Muscle layer of duodenum (tissue), 2 donors: Measurements from ENCODE around the gene ALDOA.

Source experiments
- H3K27ac ChIP-seq: one replicate; pipeline ENCODE4 v1.7.0; 2013; ENCODE audit warnings: mild to moderate bottlenecking, low read length
- H3K27me3 ChIP-seq: one replicate; pipeline ENCODE4 v1.7.0; 2013; ENCODE audit warnings: low read depth, mild to moderate bottlenecking, control low read depth, low read length
- H3K36me3 ChIP-seq, 2 donors: one replicate each; pipeline ENCODE4 v1.7.0; 2013; ENCODE audit warnings: low read length in 2 of 2, control low read depth in 1 of 2, mild to moderate bottlenecking in 1 of 2; ENCODE audit not compliant: insufficient read depth in 2 of 2, control insufficient read depth in 1 of 2
- H3K4me1 ChIP-seq, 2 donors: one replicate each; pipeline ENCODE4 v1.7.0; 2013; ENCODE audit warnings: low read length in 2 of 2, mild to moderate bottlenecking in 2 of 2, control low read depth in 1 of 2, moderate library complexity in 1 of 2; ENCODE audit not compliant: insufficient read depth in 2 of 2, control insufficient read depth in 1 of 2
- H3K4me3 ChIP-seq, 2 donors: one replicate each; pipeline ENCODE4 v1.7.0; 2013; ENCODE audit warnings: low read length in 2 of 2, low read depth in 1 of 2, mild to moderate bottlenecking in 1 of 2
- H3K9me3 ChIP-seq, 2 donors: one replicate each; pipeline ENCODE4 v1.7.0; 2013; ENCODE audit warnings: low read length in 2 of 2, control low read depth in 1 of 2, mild to moderate bottlenecking in 1 of 2; ENCODE audit not compliant: control insufficient read depth in 1 of 2
- donor health status: healthy.

ALDOA gene

DNA sequence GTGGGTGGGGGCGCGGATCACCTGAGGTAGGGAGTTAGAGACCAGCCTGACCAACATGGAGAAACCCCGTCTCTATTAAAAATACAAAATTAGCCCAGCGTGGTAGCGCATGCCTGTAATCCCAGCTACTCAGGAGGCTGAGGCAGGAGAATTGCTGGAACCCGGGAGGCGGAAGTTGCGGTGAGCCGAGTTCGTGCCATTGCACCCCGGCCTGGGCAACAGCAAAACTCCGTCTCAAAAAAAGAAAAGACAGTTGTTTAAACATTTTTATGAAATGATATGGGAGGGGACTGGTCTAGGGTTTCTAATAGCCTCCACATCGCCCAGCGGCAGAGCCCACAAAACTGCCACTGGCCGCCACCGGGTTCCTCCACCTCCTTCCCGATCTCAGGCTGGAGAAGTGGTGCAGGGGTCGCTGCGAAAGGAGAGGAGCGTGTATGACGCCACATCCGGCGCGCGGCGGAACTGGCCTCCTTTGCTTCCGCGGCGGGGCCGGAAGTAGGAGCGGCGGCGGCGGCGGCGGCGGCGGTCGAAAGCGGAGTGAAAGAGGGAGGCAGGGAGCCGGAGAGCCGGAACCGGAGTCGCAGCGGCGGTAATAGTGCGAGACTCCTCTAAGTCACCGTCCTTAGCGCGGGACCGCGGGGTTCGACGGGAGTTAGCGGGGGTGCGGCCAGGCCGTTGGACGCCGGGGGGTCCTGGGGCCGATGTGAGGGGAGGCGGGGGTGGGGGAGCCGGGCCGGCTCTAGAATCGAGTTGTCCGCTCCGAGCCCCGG, 10.1 kb downstream of the ALDOA start, which contains the start of gene PPP4C:
Gene PPP4C, plus strand, starts transcription at position 492 of the 773 bp plus-strand sequence. CDS start 384 bp downstream, outside the sequence.
- H3K4me1 ChIP-seq = peaks cover 12 to 33% of the 10 kb centered on the region in 2 donors
- no peaks in the 10 kb centered on the region for H3K27me3 ChIP-seq
- H3K4me3 ChIP-seq = peak within 1 kb of the TSS; percentile 89 to 91
- peak within 1 kb of the TSS; percentile 88 for H3K27ac ChIP-seq
- no peaks in the 10 kb centered on the region for H3K9me3 ChIP-seq
- H3K36me3 ChIP-seq = peaks cover 30 to 46% of the 10 kb centered on the region in 2 donors

DNA sequence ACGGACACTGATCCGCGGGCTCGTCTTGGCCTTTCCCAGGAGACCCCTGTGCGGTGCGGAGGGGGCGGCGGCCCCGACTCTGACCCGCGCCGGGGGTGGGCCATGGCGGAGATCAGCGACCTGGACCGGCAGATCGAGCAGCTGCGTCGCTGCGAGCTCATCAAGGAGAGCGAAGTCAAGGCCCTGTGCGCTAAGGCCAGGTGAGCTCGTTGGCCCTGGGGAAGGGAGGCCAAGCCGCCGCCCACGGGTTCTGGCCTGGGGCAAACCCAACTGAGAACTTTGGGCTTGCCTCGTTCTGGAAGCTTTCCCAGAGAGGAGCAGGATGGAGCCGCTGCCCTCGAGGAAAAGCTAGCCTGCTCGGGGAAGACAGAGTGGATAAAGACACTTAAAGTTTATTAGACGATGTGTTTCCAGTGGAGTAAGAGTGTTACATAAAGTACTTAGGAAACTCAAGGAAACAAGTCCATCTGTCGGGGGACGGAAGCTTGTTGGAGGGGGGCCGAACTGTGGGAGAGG, 10.8 kb downstream of the ALDOA start:
- H3K4me3 ChIP-seq = peak overlapping the region; percentile 89 to 91
- H3K27ac ChIP-seq = peak overlapping the region; percentile 86
- H3K9me3 ChIP-seq = no peaks in the 10 kb centered on the region
- peaks cover 34 to 46% of the 10 kb centered on the region in 2 donors for H3K36me3 ChIP-seq
- peaks cover 12 to 33% of the 10 kb centered on the region in 2 donors for H3K4me1 ChIP-seq
- no peaks in the 10 kb centered on the region for H3K27me3 ChIP-seq

DNA sequence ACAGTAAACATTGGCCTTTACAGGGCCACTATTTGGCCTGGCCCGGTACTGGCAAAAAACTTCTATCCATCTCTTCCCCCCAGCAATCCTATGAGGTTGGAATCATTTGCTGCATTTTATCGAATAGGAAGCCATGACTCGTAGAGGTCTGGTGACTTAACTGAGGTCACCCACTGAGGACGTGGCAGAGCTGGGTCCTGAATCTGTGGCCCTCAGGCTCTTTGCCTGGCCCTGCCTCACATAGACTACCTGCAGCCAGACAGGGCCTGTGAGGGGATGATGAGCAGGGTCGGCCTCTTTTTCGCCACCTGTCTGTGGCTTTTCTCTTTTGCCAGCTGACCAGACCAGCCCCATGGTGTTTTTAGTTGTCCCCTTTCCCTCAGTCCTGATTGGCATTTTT, 12.1 kb downstream of the ALDOA start:
- peaks cover 31 to 44% of the 10 kb centered on the region in 2 donors for H3K36me3 ChIP-seq

DNA sequence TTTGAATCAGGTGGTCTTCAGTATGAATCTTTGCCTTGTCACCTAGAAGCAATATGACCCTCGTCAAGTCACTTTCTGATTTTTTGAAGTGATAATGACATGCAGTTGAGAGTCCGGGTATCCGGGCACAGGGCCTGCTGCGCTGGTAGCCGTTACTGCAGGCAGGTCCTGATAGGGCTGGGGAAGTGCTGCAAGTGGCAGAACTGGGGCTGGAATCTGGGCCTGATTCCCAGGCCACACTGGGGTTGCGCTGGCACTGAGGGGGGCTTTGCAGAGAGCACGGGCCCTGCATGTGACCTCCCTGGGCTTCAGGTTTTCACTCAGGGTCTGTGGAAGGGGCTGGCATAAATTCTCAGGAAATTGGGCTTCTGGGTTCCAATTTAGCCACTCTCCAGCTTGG, 13.2 kb downstream of the ALDOA start:
- Histone ChIP-seq H3K36me3 (peaks cover 42 to 55% of the 10 kb centered on the region in 2 donors), H3K27ac (no peak overlapping the region), H3K9me3 (no peaks in the 10 kb centered on the region), H3K4me3 (no peak overlapping the region), H3K4me1 (peaks cover 12 to 33% of the 10 kb centered on the region in 2 donors), H3K27me3 (no peaks in the 10 kb centered on the region)

More for the DNA sequence above, 12.1 kb downstream of the ALDOA start:
- no peak overlapping the region for H3K27ac ChIP-seq
- peaks cover 12 to 33% of the 10 kb centered on the region in 2 donors for H3K4me1 ChIP-seq
- no peaks in the 10 kb centered on the region for H3K9me3 ChIP-seq
- no peaks in the 10 kb centered on the region for H3K27me3 ChIP-seq
- no peak overlapping the region for H3K4me3 ChIP-seq

DNA sequence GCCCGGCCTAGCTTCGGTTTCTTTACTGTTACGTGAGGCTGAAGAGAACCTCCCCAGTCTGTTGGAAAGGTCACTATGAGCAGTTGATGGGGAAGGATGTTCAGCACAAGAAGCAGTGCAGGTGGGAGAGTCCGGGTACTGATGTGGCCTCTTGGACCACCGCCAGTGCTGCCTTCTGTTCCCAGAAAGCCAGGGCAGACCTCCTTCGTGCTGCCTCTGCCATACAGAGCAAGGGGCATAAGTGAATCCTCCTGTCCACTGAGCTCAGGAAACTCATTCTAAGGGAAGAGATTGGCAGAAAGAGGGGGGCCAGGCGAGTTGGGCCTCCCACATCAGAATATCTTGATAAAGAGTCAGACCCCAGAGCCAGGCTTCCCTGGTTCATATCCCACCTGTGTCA, 13.9 kb downstream of the ALDOA start:
- Histone ChIP-seq H3K4me3 (no peak overlapping the region), H3K36me3 (peaks cover 46 to 62% of the 10 kb centered on the region in 2 donors), H3K9me3 (no peaks in the 10 kb centered on the region), H3K4me1 (peaks cover 12 to 33% of the 10 kb centered on the region in 2 donors), H3K27ac (no peak overlapping the region), H3K27me3 (no peaks in the 10 kb centered on the region)

DNA sequence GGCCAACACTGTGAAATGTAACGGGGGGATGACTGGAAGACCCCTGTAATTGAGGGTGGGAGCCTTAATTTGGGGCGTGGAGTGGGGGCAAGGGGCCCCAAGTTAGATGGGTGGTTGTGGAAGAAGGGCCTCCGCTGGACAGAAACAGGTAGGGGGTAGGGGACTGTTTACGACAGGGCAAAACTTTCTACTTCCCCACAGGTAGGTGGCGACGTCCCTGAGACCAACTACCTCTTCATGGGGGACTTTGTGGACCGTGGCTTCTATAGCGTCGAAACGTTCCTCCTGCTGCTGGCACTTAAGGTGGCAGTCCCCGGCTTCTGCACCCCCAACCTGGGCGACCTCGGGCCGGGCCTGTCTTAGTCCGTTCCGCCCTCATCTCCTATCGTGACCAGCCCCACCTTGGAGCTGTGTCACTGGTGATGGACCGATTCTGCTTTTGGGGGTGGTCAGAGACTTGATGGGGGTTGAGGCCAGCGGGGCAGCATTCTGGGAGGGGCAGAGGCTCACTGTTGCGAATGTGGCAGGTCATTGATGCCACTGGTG, 17.1 kb downstream of the ALDOA start:
- peaks cover 50 to 73% of the 10 kb centered on the region in 2 donors for H3K36me3 ChIP-seq
- H3K4me1 ChIP-seq = peaks cover 0 to 14% of the 10 kb centered on the region in 2 donors
- H3K27me3 ChIP-seq = no peaks in the 10 kb centered on the region
- no peaks in the 10 kb centered on the region for H3K9me3 ChIP-seq
- H3K4me3 ChIP-seq = no peak overlapping the region
- H3K27ac ChIP-seq = no peak overlapping the region

DNA sequence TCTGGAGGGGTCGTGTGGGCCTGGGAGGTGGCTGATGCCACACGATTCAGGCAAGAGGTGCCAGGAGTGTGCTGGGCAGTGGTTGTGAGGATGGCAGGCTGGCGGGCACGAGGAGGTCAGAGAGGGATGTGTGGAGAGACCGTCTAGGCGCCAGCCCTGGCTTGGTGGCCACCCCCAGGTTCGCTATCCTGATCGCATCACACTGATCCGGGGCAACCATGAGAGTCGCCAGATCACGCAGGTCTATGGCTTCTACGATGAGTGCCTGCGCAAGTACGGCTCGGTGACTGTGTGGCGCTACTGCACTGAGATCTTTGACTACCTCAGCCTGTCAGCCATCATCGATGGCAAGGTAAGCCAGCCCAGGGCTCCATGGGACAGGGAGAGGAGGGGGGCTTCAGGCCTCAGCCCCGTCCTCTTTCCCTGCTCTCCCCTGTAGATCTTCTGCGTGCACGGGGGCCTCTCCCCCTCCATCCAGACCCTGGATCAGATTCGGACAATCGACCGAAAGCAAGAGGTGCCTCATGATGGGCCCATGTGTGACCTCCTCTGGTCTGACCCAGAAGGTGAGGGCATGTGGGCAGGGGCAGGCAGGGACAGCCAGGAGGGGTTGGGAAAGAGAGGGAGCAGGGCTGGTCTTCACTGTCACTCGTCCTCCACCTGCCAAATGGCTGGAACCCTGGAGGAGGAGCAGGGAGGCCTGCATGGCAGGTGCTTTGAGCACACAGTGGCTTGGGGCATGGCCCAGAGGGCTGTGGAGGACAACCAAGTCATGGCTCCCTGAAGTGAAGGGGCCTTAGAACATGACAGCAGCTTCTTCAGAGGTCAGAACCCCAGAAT, 17.9 kb downstream of the ALDOA start:
- Histone ChIP-seq H3K9me3 (no peaks in the 10 kb centered on the region), H3K27me3 (no peaks in the 10 kb centered on the region), H3K4me3 (no peak overlapping the region), H3K36me3 (peaks cover 44 to 68% of the 10 kb centered on the region in 2 donors), H3K4me1 (peaks cover 0 to 6% of the 10 kb centered on the region in 2 donors), H3K27ac (no peak overlapping the region)

DNA sequence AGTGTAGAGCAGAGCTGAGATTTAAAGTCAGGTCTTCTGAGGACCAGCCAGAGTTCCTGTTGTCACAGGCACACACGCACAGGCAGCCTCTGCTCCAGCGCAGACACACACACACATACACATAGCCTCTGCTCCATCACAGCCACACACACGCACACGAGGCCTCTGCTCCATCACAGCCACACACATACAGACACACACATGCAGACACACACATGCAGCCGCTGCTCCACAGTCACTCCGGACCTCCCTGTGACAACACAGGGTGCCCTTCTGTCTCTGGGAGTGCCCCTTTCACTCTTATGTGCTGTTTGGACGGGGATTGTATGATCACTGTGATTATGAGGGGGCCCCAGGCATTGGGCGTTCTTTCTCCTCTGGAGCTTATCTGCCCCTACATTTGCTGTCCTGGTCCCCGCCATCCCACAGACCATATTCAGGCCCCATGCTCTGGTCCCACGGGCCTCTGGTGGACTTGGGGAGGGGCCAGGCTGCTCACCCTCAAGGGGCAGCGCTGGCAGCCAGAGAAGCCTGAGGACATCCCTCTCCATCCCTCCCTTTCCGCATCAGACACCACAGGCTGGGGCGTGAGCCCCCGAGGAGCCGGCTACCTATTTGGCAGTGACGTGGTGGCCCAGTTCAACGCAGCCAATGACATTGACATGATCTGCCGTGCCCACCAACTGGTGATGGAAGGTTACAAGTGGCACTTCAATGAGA, 18.7 kb downstream of the ALDOA start:
- no peaks in the 10 kb centered on the region for H3K4me1 ChIP-seq
- H3K27me3 ChIP-seq = no peaks in the 10 kb centered on the region
- H3K4me3 ChIP-seq = no peak overlapping the region
- H3K27ac ChIP-seq = no peak overlapping the region
- H3K36me3 ChIP-seq = peaks cover 39 to 59% of the 10 kb centered on the region in 2 donors
- H3K9me3 ChIP-seq = no peaks in the 10 kb centered on the region

DNA sequence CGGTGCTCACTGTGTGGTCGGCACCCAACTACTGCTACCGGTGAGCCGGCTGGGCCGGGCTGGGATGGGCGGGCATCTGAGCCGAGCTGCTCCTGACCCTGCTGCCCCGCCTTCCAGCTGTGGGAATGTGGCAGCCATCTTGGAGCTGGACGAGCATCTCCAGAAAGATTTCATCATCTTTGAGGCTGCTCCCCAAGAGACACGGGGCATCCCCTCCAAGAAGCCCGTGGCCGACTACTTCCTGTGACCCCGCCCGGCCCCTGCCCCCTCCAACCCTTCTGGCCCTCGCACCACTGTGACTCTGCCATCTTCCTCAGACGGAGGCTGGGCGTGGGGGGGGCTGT, 19.2 kb downstream of the ALDOA start:
- Histone ChIP-seq H3K4me1 (no peaks in the 10 kb centered on the region), H3K36me3 (peaks cover 34 to 54% of the 10 kb centered on the region in 2 donors), H3K9me3 (no peaks in the 10 kb centered on the region), H3K27me3 (no peaks in the 10 kb centered on the region), H3K4me3 (no peak overlapping the region), H3K27ac (no peak overlapping the region)

DNA sequence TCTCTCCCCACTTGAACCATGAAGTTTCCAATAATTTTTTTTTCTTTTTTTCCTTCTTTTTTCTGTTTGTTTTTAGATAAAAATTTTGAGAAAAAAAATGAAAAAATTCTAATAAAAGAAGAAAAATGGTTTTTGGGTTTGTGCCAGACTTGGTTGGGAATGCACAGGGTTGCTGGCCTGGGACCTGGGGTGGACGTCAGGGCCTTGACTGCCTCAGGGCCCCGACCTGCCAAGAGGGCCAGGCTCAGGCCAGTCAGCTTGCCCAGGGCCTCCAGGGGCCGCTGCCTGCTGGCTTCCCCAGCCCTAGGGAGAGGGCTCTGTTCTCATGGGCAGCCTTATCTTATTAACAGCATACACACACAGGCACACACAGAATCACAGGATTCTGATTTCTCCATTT, 19.7 kb downstream of the ALDOA start:
- no peaks in the 10 kb centered on the region for H3K4me1 ChIP-seq

More for the DNA sequence above, 19.7 kb downstream of the ALDOA start:
- H3K36me3 ChIP-seq = peaks cover 32 to 51% of the 10 kb centered on the region in 2 donors
- no peak overlapping the region for H3K27ac ChIP-seq
- H3K27me3 ChIP-seq = no peaks in the 10 kb centered on the region
- no peak overlapping the region for H3K4me3 ChIP-seq
- no peaks in the 10 kb centered on the region for H3K9me3 ChIP-seq
